Activated CD4-positive, alpha-beta T cell treated with anti-CD3 and anti-CD28 coated beads, Interleukin-2, Interleukin-4, amounts not matched to agents 100 ng/mL and 50 ng/mL, durations not matched to agents 16 hours and 8 hours (primary cell): Measurements from ENCODE around the gene ERCC3.

Experiments
- DNase-seq: peaks from one replicate; pipeline ENCODE4 v3.0.0-alpha.2; 2020; ENCODE audit warnings: low spot score

ERCC3 gene

GRCh38 chr2:127293748-127294562 is at the start of gene ERCC3:
Gene ERCC3 (minus strand): TSS chr2:127294144. CDS start chr2:127294081, 63 bp downstream.
- DNase-seq: peak; percentile 86

GRCh38 chr2:127343277-127343676 is 49.3 kb upstream of the ERCC3 start:
- no peak for DNase-seq

- DNase-seq: no peak
Measured at GRCh38 chr2:127342101-127342500, 48.2 kb upstream of the ERCC3 start.

- no peak for DNase-seq
Measured at GRCh38 chr2:127332335-127332734, 38.4 kb upstream of the ERCC3 start.

GRCh38 chr2:127330753-127331152 is 36.8 kb upstream of the ERCC3 start:
- no peak for DNase-seq

- no peak for DNase-seq
Measured at GRCh38 chr2:127326289-127326945, 32.5 kb upstream of the ERCC3 start.

- DNase-seq: no peak
Measured at GRCh38 chr2:127324635-127325034, 30.7 kb upstream of the ERCC3 start.

GRCh38 chr2:127321303-127321702 is 27.4 kb upstream of the ERCC3 start:
- no peak for DNase-seq

- no peak for DNase-seq
Measured at GRCh38 chr2:127320586-127321275, 26.8 kb upstream of the ERCC3 start.

GRCh38 chr2:127320067-127320466 is 26.1 kb upstream of the ERCC3 start:
- DNase-seq: no peak

- DNase-seq: no peak
Measured at GRCh38 chr2:127314193-127314988, 20.4 kb upstream of the ERCC3 start.

- no peak for DNase-seq
Measured at GRCh38 chr2:127313406-127313805, 19.5 kb upstream of the ERCC3 start.

GRCh38 chr2:127310980-127311379 is 17.0 kb upstream of the ERCC3 start:
- no peak for DNase-seq

- DNase-seq: no peak
Measured at GRCh38 chr2:127309468-127309867, 15.5 kb upstream of the ERCC3 start.

GRCh38 chr2:127308586-127309138 is 14.7 kb upstream of the ERCC3 start:
- DNase-seq: no peak

- DNase-seq: no peak
Measured at GRCh38 chr2:127305990-127306585, 12.1 kb upstream of the ERCC3 start.

GRCh38 chr2:127302168-127302567 is 8.2 kb upstream of the ERCC3 start:
- DNase-seq: no peak

GRCh38 chr2:127293386-127293747 is 577 bp downstream of the ERCC3 start:
- DNase-seq: no peak

GRCh38 chr2:127288274-127288673 is 5.7 kb downstream of the ERCC3 start:
- DNase-seq: no peak

GRCh38 chr2:127283275-127283674 is 10.7 kb downstream of the ERCC3 start:
- DNase-seq: no peak

GRCh38 chr2:127280693-127281092 is 13.3 kb downstream of the ERCC3 start:
- DNase-seq: no peak
